ENCODE measurements around the gene CLIC1.

The CLIC1 gene

GRCh38 chr6:31762878-31763618 is 26.7 kb upstream of the CLIC1 start:
- H3K4me3 ChIP-seq (ENCODE audit: low read depth, low read length), result no peak overlapping the region
- DNase-seq (ENCODE audit: low read depth), result no peak
- TF ChIP-seq CTCF (IDR thresholded peaks at IDR 0.05; ENCODE audit: control insufficient read depth, extremely low read depth, insufficient read depth), result no peak

- TF ChIP-seq CTCF (IDR thresholded peaks at IDR 0.05; ENCODE audit: control insufficient read depth, extremely low read depth, insufficient read depth), result no peak
Observed at GRCh38 chr6:31762356-31762755, 26.0 kb upstream of the CLIC1 start, which contains the start of gene SAPCD1. Gene SAPCD1 (plus strand): TSS chr6:31762656. CDS start chr6:31763055, 399 bp downstream.

GRCh38 chr6:31761343-31761742 is 25.0 kb upstream of the CLIC1 start:
- H3K4me3 ChIP-seq (ENCODE audit: low read depth, low read length), result no peak overlapping the region
- DNase-seq (ENCODE audit: low read depth), result no peak
- TF ChIP-seq CTCF (IDR thresholded peaks at IDR 0.05; ENCODE audit: control insufficient read depth, extremely low read depth, insufficient read depth), result no peak

More at GRCh38 chr6:31762356-31762755, 26.0 kb upstream of the CLIC1 start, which contains the start of gene SAPCD1:
- H3K4me3 ChIP-seq (ENCODE audit: low read depth, low read length), result no peak within 1 kb of the TSS
- no peak for DNase-seq (ENCODE audit: low read depth)

GRCh38 chr6:31760790-31761189 is 24.5 kb upstream of the CLIC1 start:
- no peak for TF ChIP-seq CTCF (IDR thresholded peaks at IDR 0.05; ENCODE audit: control insufficient read depth, extremely low read depth, insufficient read depth)
- DNase-seq (ENCODE audit: low read depth), result no peak

GRCh38 chr6:31758281-31758680 is 22.0 kb upstream of the CLIC1 start:
- TF ChIP-seq CTCF (IDR thresholded peaks at IDR 0.05; ENCODE audit: control insufficient read depth, extremely low read depth, insufficient read depth), result no peak
- DNase-seq (ENCODE audit: low read depth), result no peak

More at GRCh38 chr6:31760790-31761189, 24.5 kb upstream of the CLIC1 start:
- no peak overlapping the region for H3K4me3 ChIP-seq (ENCODE audit: low read depth, low read length)

GRCh38 chr6:31752739-31753319 is 16.5 kb upstream of the CLIC1 start:
- DNase-seq (ENCODE audit: low read depth), result no peak
- no peak for TF ChIP-seq CTCF (IDR thresholded peaks at IDR 0.05; ENCODE audit: control insufficient read depth, extremely low read depth, insufficient read depth)
- no peak overlapping the region for H3K4me3 ChIP-seq (ENCODE audit: low read depth, low read length)

More at GRCh38 chr6:31758281-31758680, 22.0 kb upstream of the CLIC1 start:
- H3K4me3 ChIP-seq (ENCODE audit: low read depth, low read length), result no peak overlapping the region
